OCI-LY7 (cell line): ENCODE measurements around the gene FAM135A. TPM values are rescaled to one million over a fixed set of nuclear protein-coding genes. Genes with fewer than 3 reads are reported as not detected.
"Not testable (repeated sequence)": the region's sequence is repeated elsewhere in the genome, so short reads cannot be mapped to it uniquely, and the experiment has no call there.

ENCODE experiments used
- BruUV-seq: library from RNA; stranded (reverse); fragments of 400-500 nt; replicated peaks from 2 replicates; lab custom pipeline; 2021; lab: Mats Ljungman, UMichigan
- CTCF ChIA-PET: fragments of 300-600 bp; sonication (Branson Sonifier 250); formaldehyde crosslinking; loops from one replicate; lab custom pipeline; 2022; ENCODE audit warnings: antibody characterized with exemption; ENCODE audit not compliant: unreplicated experiment; lab: Charles Lee
- POLR2A ChIA-PET: fragments of 300-600 bp; sonication (Branson Sonifier 250); formaldehyde crosslinking; loops from one replicate; lab custom pipeline; 2022; ENCODE audit warnings: antibody characterized with exemption; lab: Charles Lee
- DNase-seq: peaks from one replicate; pipeline ENCODE4 v3.0.0-alpha.2; 2015; ENCODE audit warnings: low spot score
- H2AFZ ChIP-seq: fragments of 200-600 bp; sonication (generic), shearing (Covaris generic); 2 replicates; pipeline ENCODE4 v1.6.1; 2014; ENCODE audit warnings: mild to moderate bottlenecking, antibody characterized with exemption, low read length, moderate library complexity
- H3K27ac ChIP-seq: fragments of 200-600 bp; sonication (generic); 2 replicates; pipeline ENCODE4 v1.5.1; 2014; ENCODE audit warnings: mixed run types, low read depth, mild to moderate bottlenecking, moderate library complexity, low read length, inconsistent platforms; ENCODE audit not compliant: poor library complexity, severe bottlenecking
- H3K36me3 ChIP-seq: fragments of 200-600 bp; sonication (generic); 2 replicates; pipeline ENCODE4 v1.6.1; 2014; ENCODE audit warnings: mild to moderate bottlenecking, antibody characterized with exemption, low read length, moderate library complexity, mixed read lengths; ENCODE audit not compliant: insufficient read depth
- H3K4me1 ChIP-seq: fragments of 200-600 bp; sonication (generic); 2 replicates; pipeline ENCODE4 v1.5.1; 2014; ENCODE audit warnings: mild to moderate bottlenecking, low read length; ENCODE audit not compliant: insufficient read depth, poor library complexity, severe bottlenecking
- H3K4me2 ChIP-seq: fragments of 200-600 bp; sonication (generic); 2 replicates; pipeline ENCODE4 v1.6.1; 2014; ENCODE audit warnings: mild to moderate bottlenecking, low read length
- H3K4me3 ChIP-seq: fragments of 200-600 bp; sonication (generic); 2 replicates; pipeline ENCODE4 v1.5.1; 2014; ENCODE audit warnings: mild to moderate bottlenecking, low read depth, low read length; ENCODE audit not compliant: poor library complexity, severe bottlenecking
- H3K79me2 ChIP-seq: fragments of 200-600 bp; sonication (generic); 2 replicates; pipeline ENCODE4 v1.6.1; 2016; ENCODE audit warnings: low read depth, mild to moderate bottlenecking, low read length, moderate library complexity, mixed read lengths; ENCODE audit not compliant: insufficient read depth
- H3K9me2 ChIP-seq: fragments of 200-600 bp; sonication (generic); 2 replicates; pipeline ENCODE4 v1.6.1; 2016; ENCODE audit warnings: mild to moderate bottlenecking, low read length, mixed read lengths; ENCODE audit not compliant: insufficient read depth
- H3K9me3 ChIP-seq: fragments of 200-600 bp; sonication (generic); 2 replicates; pipeline ENCODE4 v1.6.1; 2014; ENCODE audit warnings: mild to moderate bottlenecking, mixed run types, low read length, mixed read lengths
- H4K20me1 ChIP-seq: fragments of 200-600 bp; sonication (generic); 2 replicates; pipeline ENCODE4 v1.6.1; 2014; ENCODE audit warnings: mild to moderate bottlenecking, antibody characterized with exemption, low read length, moderate library complexity, mixed read lengths; ENCODE audit not compliant: insufficient read depth
- EZH2phosphoT487 ChIP-seq: fragments of 200-600 bp; sonication (generic); IDR thresholded peaks from 2 replicates; pipeline ENCODE4 v1.6.1; 2018; ENCODE audit warnings: low read depth, borderline replicate concordance, mild to moderate bottlenecking, mixed run types, antibody characterized with exemption, low read length, moderate library complexity, mixed read lengths
- intact Hi-C: fragments of 100-400 bp; cut with micrococcal nuclease; formaldehyde crosslinking; loops from one replicate; pipeline ENCODE4 v1.10.0; 2022; ENCODE audit not compliant: unreplicated experiment
- total RNA-seq, 2 experiments: library from RNA; depleted of rRNA in 1 of 2; stranded (reverse); fragments of >200 nt in 1 of 2; shearing (Covaris generic) in 1 of 2; gene quantifications; 2 replicates each; pipeline ENCODE4 v1.2.3, GENCODE V29; 2014 to 2022
- TF ChIP-seq, protein P1 (sequence below): fragments of 200-600 bp; sonication (generic); conservative IDR thresholded peaks from 2 replicates; pipeline ENCODE4 v1.5.1; 2014; ENCODE audit warnings: mild to moderate bottlenecking, antibody characterized with exemption, low read length, moderate library complexity, mixed read lengths

FAM135A gene
- total RNA-seq, 2 experiments from 2014 or later, result 35.5 to 66.2 TPM

DNA sequence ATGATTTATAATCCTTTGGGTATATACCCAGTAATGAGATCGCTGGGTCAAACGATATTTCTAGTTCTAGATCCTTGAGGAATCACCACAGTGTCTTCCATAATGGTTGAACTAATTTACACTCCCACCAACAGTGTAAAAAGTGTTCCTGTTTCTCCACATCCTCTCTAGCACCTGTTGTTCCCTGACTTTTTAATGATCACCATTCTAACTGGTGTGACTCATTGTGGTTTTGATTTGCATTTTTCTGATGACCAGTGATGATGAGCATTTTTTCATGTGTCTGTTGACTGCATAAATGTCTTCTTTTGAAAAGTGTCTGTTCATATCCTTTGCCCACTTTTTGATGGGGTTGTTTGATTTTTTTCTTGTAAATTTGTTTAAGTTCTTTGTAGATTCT is 40.6 kb downstream of the FAM135A start:
- CTCF ChIA-PET, H3K79me2 ChIP-seq, intact Hi-C loops, H3K4me3 ChIP-seq, H3K4me2 ChIP-seq, H3K4me1 ChIP-seq, H3K9me2 ChIP-seq, POLR2A ChIA-PET, H4K20me1 ChIP-seq, DNase-seq, H3K9me3 ChIP-seq, H2AFZ ChIP-seq, BruUV-seq, H3K27ac ChIP-seq: not testable (repeated sequence)
- peaks cover 51% of the 10 kb centered on the region for H3K36me3 ChIP-seq

DNA sequence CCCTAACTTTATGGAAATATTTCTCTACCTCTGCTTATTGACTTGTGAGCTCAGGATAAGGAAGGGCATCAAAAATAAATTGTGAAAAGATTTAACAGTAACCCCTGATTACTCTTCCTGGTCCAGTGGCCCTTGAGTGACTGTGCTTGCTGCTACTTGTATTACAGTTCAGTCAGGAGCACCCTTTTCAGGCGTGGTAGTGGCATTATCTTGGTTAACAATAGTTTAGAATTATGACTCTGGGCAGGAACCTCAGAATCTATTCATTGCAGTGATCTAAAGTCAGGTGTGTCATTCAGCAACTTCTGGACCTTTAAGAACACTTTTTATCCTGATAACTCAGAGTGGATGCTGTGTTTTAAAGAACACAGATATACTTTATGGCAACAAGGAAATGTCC is 43.4 kb downstream of the FAM135A start:
- 0 out of 2 replicates have a peak, but pooled peaks cover 6% of the 10 kb centered on the region for H3K9me3 ChIP-seq
- H4K20me1 ChIP-seq, result no peaks in the 10 kb centered on the region
- H3K4me2 ChIP-seq, result no peak overlapping the region
- no peak overlapping the region for H3K27ac ChIP-seq
- H3K9me2 ChIP-seq, result no peaks in the 10 kb centered on the region
- BruUV-seq, result no TSS peak
- no peak for DNase-seq
- no peak for TF ChIP-seq EZH2phosphoT487
- TF ChIP-seq, protein P1, sequence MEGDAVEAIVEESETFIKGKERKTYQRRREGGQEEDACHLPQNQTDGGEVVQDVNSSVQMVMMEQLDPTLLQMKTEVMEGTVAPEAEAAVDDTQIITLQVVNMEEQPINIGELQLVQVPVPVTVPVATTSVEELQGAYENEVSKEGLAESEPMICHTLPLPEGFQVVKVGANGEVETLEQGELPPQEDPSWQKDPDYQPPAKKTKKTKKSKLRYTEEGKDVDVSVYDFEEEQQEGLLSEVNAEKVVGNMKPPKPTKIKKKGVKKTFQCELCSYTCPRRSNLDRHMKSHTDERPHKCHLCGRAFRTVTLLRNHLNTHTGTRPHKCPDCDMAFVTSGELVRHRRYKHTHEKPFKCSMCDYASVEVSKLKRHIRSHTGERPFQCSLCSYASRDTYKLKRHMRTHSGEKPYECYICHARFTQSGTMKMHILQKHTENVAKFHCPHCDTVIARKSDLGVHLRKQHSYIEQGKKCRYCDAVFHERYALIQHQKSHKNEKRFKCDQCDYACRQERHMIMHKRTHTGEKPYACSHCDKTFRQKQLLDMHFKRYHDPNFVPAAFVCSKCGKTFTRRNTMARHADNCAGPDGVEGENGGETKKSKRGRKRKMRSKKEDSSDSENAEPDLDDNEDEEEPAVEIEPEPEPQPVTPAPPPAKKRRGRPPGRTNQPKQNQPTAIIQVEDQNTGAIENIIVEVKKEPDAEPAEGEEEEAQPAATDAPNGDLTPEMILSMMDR, result no peak
- H2AFZ ChIP-seq, result no peak overlapping the region
- peaks cover 63% of the 10 kb centered on the region for H3K36me3 ChIP-seq
- no peaks in the 10 kb centered on the region; the same call in 1 of the 2 replicates for H3K79me2 ChIP-seq
- ChIA-PET POLR2A (interaction anchor here (0.7 kb wide), 1 partner anchor 24 kb away, joined by 3 read pairs; no protein-coding TSS in a partner anchor), CTCF (no interaction called here)
- H3K4me3 ChIP-seq, result no peak overlapping the region
- H3K4me1 ChIP-seq, result no peaks in the 10 kb centered on the region
- intact Hi-C loops, result no loop called here

DNA sequence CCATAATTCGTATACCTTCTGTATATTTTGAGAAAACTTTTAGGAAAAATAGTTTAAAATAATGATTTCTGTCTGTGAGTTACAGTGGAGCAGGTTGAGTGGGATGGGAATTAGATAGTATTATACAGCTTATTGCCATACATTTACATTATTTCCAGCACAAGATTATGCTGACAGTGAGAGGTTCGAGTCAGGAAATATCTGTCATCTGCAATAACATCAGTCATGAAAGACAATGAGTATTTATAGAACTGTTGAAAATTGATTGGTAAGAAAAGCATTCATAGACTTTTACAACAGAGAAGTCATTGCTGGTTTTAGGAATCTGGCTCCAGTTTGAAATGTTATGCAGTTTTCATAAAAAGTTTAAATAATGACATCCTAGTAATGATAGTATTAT is 45.9 kb downstream of the FAM135A start:
- Histone ChIP-seq H3K36me3 (peaks cover 51% of the 10 kb centered on the region), H3K4me1 (no peaks in the 10 kb centered on the region), H3K4me3 (no peak overlapping the region), H3K9me3 (no peaks in the 10 kb centered on the region), H4K20me1 (no peaks in the 10 kb centered on the region), H3K79me2 (no peaks in the 10 kb centered on the region; the same call in 1 of the 2 replicates), H3K9me2 (no peaks in the 10 kb centered on the region), H3K4me2 (no peak overlapping the region), H2AFZ (no peak overlapping the region), H3K27ac (no peak overlapping the region)
- no TSS peak for BruUV-seq
- ChIA-PET POLR2A (interaction anchor here (0.6 to 1.3 kb wide), 3 partner anchors 20 to 425 kb away, joined by 3 read pairs; no protein-coding TSS in a partner anchor), CTCF (no interaction called here)
- no peak for DNase-seq
- TF ChIP-seq, protein P1, result no peak
- no peak for TF ChIP-seq EZH2phosphoT487
- intact Hi-C loops, result no loop called here

DNA sequence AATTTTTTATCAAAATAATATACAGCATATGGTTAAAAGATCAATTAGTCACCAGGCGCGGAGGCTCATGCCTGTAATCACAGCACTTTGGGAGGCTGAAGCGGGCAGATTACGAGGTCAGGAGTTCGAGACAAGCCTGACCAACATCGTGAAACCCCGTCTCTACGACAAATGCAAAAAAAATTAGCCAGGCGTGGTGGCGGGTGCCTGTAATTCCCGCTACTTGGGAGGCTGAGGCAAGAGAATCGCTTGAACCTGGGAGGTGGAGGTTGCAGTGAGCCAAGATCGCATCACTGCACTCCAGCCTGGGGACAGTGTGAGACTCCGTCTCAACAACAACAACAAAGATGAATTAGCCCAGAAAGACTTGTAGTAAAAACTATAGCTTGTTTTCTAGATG is 46.4 kb downstream of the FAM135A start:
- BruUV-seq, H3K4me2 ChIP-seq, intact Hi-C loops, H3K9me3 ChIP-seq, H3K4me1 ChIP-seq, H4K20me1 ChIP-seq, H2AFZ ChIP-seq, H3K4me3 ChIP-seq, CTCF ChIA-PET, H3K27ac ChIP-seq, H3K79me2 ChIP-seq, H3K9me2 ChIP-seq, DNase-seq: not testable (repeated sequence)
- POLR2A ChIA-PET, result interaction anchor here (0.9 to 1.3 kb wide), 3 partner anchors 10 to 424 kb away, joined by 3 read pairs; no protein-coding TSS in a partner anchor
- peaks cover 52% of the 10 kb centered on the region for H3K36me3 ChIP-seq
